Astrocyte of the cerebellum (primary cell): ENCODE results near the gene NRIP3.

Experiments
- DNase-seq: peaks from one replicate; pipeline ENCODE4 v3.0.0-alpha.2; 2011; ENCODE audit warnings: low read depth
- H3K4me3 ChIP-seq: 2 replicates; pipeline ENCODE4 v1.5.1; 2011; ENCODE audit warnings: mild to moderate bottlenecking, low read depth, low read length, moderate library complexity
- CTCF ChIP-seq: IDR thresholded peaks from 2 replicates; pipeline ENCODE4 v1.5.1; 2012; ENCODE audit warnings: low read length, low read depth, moderate library complexity, mild to moderate bottlenecking; ENCODE audit errors: missing control alignments
- in situ Hi-C: cut with HindIII; loops from 2 replicates; pipeline ENCODE4 v1.10.0; 2017; ENCODE audit warnings: low sequenced_read_pairs

The NRIP3 gene

GRCh38 chr11:9029422-9029821 lies 25.6 kb upstream of the NRIP3 start:
- in situ Hi-C loops = no loop called here
- no peak for TF ChIP-seq CTCF
- H3K4me3 ChIP-seq = no peak overlapping the region
- DNase-seq = no peak

DNA sequence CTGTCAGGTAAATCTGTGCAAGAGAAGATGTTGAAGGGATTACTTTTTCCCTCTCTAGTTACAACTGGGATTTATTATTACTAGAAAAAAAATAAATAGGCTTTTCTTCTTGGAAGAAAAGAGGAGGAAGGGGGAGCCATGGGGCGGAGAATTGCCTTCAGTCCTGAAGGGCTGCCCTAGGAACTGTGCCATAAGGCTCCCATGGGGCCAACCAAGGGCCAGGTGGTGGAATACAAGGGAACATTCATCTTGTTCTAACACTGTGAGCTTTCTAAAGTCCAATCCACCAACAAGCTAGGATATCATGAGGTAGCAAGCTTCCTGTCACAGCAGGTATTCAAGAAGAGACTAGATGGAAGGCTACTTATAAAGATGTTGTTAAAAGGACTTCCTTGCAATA lies 24.8 kb upstream of the NRIP3 start:
- no peak overlapping the region for H3K4me3 ChIP-seq
- no peak for TF ChIP-seq CTCF
- in situ Hi-C loops = no loop called here
- no peak for DNase-seq

- DNase-seq = no peak
- no peak for TF ChIP-seq CTCF
- no peak overlapping the region for H3K4me3 ChIP-seq
- in situ Hi-C loops = no loop called here
Observed at GRCh38 chr11:9025101-9025850, 21.5 kb upstream of the NRIP3 start.

GRCh38 chr11:9022961-9023680 lies 19.3 kb upstream of the NRIP3 start:
- in situ Hi-C loops = no loop called here
- no peak for DNase-seq
- H3K4me3 ChIP-seq = no peak overlapping the region
- TF ChIP-seq CTCF = no peak

GRCh38 chr11:9020916-9021315 lies 17.1 kb upstream of the NRIP3 start:
- H3K4me3 ChIP-seq = no peak overlapping the region
- in situ Hi-C loops = no loop called here
- no peak for TF ChIP-seq CTCF
- DNase-seq = no peak

DNA sequence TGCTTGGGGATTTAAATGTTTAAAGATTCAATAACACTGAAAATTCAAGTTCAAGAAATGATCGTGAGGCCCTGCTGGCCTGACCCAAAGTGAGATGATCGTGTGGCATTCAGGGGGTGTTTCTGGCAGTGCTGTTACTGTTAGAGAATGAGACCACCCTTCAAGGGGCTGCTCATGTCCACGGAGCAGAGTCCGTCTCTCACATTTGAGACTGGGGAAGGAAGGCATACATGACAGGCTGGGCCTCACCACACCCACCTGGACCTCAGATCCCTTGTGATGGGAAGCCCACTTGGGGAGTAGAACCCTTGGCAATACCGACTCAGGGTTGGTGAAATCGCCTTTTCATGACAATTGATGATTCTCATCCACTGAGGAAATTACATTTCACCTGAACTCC lies 16.1 kb upstream of the NRIP3 start:
- in situ Hi-C loops = no loop called here
- DNase-seq = no peak
- TF ChIP-seq CTCF = no peak
- no peak overlapping the region for H3K4me3 ChIP-seq
